ENCODE data around the gene ROBO4. TPM values are rescaled to one million over a fixed set of nuclear protein-coding genes. Genes with fewer than 3 reads are reported as not detected.

The ROBO4 gene
- total RNA-seq, 2 experiments from 2014 or later, result not detected

DNA sequence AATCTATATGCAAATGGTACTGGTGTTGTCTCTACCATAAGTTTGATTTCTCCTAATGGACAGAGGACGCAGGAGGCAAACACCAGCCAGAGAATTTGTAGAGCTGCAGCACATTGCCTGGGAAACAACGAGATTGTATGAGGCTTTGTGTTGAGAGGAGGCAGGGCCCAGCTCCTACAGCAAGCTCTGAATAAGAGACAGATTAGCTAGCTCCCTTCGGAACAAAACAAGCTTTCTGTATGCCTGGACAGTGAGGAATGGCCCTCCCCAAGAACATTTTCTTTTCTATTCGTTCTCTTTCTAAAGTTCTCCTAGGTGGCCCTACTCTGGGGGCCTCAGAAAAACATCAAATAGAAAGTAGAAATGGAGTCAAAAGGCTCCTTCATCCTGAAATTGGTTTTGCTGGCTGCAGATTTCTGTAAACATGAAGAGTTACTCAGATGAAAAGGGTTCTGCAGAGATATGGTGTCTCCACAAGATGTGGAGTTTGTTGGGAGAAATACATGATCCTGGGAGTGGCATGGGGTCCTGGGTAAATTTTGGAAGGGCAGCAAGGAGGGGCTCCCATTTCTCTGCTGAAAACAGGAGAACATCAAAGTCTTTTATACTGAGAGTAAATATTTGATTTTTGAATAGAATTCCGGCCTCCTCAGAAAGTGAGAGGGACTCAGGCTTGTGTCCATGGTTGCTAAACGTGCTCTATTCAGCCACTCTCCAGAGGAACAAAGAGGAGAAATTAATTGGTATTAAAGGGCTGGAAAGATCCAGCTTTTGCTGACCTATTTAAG is 45.0 kb upstream of the ROBO4 start:
- Histone ChIP-seq H3K9me2 (ENCODE audit: insufficient read depth, low read length) (no peaks in the 10 kb centered on the region), H3K36me3 (ENCODE audit: insufficient read depth, low read length) (no peaks in the 10 kb centered on the region), H3K79me2 (ENCODE audit: insufficient read depth, low read depth, low read length) (no peaks in the 10 kb centered on the region), H3K4me1 (ENCODE audit: insufficient read depth, low read length, poor library complexity, severe bottlenecking) (no peaks in the 10 kb centered on the region), H4K20me1 (ENCODE audit: insufficient read depth, low read length) (no peaks in the 10 kb centered on the region), H3K27ac (ENCODE audit: low read depth, low read length, poor library complexity, severe bottlenecking) (no peak overlapping the region), H3K9me3 (ENCODE audit: low read length) (no peaks in the 10 kb centered on the region), H3K4me3 (ENCODE audit: low read depth, low read length, poor library complexity, severe bottlenecking) (no peak overlapping the region), H2AFZ (ENCODE audit: low read length) (no peak overlapping the region), H3K4me2 (ENCODE audit: low read length) (no peak overlapping the region)
- no peak for DNase-seq (ENCODE audit: low spot score)
- ChIA-PET CTCF (ENCODE audit: unreplicated experiment) (no interaction called here), POLR2A (no interaction called here)
- intact Hi-C loops (cut with micrococcal nuclease; ENCODE audit: unreplicated experiment), result no loop called here
- BruUV-seq (replicated peaks), result no TSS peak
- no peak for TF ChIP-seq EZH2phosphoT487 (IDR thresholded peaks at IDR 0.05; ENCODE audit: borderline replicate concordance, low read depth, low read length)

DNA sequence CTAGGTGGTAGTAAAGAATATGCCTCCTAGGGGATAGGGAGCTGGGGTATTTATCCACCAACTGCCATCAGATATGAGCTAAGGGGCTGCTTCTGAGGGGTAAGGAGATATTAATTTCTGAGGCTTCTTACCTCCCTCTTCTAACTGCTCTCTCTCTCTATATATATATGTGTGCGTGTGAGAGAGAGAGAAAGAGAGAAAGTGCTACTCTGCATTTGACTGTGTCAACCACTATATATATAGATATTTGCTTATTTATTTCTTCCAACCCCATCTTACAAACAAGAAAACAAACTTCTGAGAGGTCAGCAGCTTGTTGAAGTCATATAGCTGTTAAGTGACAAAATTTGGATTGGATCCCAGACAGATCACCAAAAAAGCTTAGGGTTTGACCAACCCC is 44.0 kb upstream of the ROBO4 start:
- CTCF ChIA-PET (ENCODE audit: unreplicated experiment), result interaction anchor here (0.5 kb wide), 1 partner anchor 445 kb away, joined by 3 read pairs; no protein-coding TSS in a partner anchor
- Histone ChIP-seq H3K4me1 (ENCODE audit: insufficient read depth, low read length, poor library complexity, severe bottlenecking) (no peaks in the 10 kb centered on the region), H3K27ac (ENCODE audit: low read depth, low read length, poor library complexity, severe bottlenecking) (no peak overlapping the region), H3K9me3 (ENCODE audit: low read length) (no peaks in the 10 kb centered on the region), H3K79me2 (ENCODE audit: insufficient read depth, low read depth, low read length) (no peaks in the 10 kb centered on the region), H3K4me2 (ENCODE audit: low read length) (no peak overlapping the region), H3K4me3 (ENCODE audit: low read depth, low read length, poor library complexity, severe bottlenecking) (no peak overlapping the region), H4K20me1 (ENCODE audit: insufficient read depth, low read length) (no peaks in the 10 kb centered on the region), H3K36me3 (ENCODE audit: insufficient read depth, low read length) (no peaks in the 10 kb centered on the region), H3K9me2 (ENCODE audit: insufficient read depth, low read length) (no peaks in the 10 kb centered on the region), H2AFZ (ENCODE audit: low read length) (no peak overlapping the region)
- POLR2A ChIA-PET, result interaction anchor here (0.5 kb wide), 1 partner anchor 294 kb away, joined by 6 read pairs; no protein-coding TSS in a partner anchor
- TF ChIP-seq EZH2phosphoT487 (IDR thresholded peaks at IDR 0.05; ENCODE audit: borderline replicate concordance, low read depth, low read length), result no peak
- TF ChIP-seq, protein P1, sequence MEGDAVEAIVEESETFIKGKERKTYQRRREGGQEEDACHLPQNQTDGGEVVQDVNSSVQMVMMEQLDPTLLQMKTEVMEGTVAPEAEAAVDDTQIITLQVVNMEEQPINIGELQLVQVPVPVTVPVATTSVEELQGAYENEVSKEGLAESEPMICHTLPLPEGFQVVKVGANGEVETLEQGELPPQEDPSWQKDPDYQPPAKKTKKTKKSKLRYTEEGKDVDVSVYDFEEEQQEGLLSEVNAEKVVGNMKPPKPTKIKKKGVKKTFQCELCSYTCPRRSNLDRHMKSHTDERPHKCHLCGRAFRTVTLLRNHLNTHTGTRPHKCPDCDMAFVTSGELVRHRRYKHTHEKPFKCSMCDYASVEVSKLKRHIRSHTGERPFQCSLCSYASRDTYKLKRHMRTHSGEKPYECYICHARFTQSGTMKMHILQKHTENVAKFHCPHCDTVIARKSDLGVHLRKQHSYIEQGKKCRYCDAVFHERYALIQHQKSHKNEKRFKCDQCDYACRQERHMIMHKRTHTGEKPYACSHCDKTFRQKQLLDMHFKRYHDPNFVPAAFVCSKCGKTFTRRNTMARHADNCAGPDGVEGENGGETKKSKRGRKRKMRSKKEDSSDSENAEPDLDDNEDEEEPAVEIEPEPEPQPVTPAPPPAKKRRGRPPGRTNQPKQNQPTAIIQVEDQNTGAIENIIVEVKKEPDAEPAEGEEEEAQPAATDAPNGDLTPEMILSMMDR (conservative IDR thresholded peaks at IDR 0.05; ENCODE audit: low read length), result no peak
- no peak for DNase-seq (ENCODE audit: low spot score)
- no TSS peak for BruUV-seq (replicated peaks)
- intact Hi-C loops (cut with micrococcal nuclease; ENCODE audit: unreplicated experiment), result no loop called here

GRCh38 chr11:124938970-124939369 is 41.3 kb upstream of the ROBO4 start:
- ChIA-PET POLR2A (interaction anchor here (1.1 kb wide), 1 partner anchor 230 kb away, joined by 4 read pairs; no protein-coding TSS in a partner anchor), CTCF (ENCODE audit: unreplicated experiment) (no interaction called here)
- no peak overlapping the region for H3K27ac ChIP-seq (ENCODE audit: low read depth, low read length, poor library complexity, severe bottlenecking)
- no peaks in the 10 kb centered on the region for H3K9me2 ChIP-seq (ENCODE audit: insufficient read depth, low read length)
- BruUV-seq (replicated peaks), result no TSS peak
- H2AFZ ChIP-seq (ENCODE audit: low read length), result no peak overlapping the region
- no peaks in the 10 kb centered on the region for H4K20me1 ChIP-seq (ENCODE audit: insufficient read depth, low read length)
- intact Hi-C loops (cut with micrococcal nuclease; ENCODE audit: unreplicated experiment), result no loop called here
- no peak for DNase-seq (ENCODE audit: low spot score)
- H3K36me3 ChIP-seq (ENCODE audit: insufficient read depth, low read length), result no peaks in the 10 kb centered on the region
- H3K4me1 ChIP-seq (ENCODE audit: insufficient read depth, low read length, poor library complexity, severe bottlenecking), result no peaks in the 10 kb centered on the region
- no peak overlapping the region for H3K4me3 ChIP-seq (ENCODE audit: low read depth, low read length, poor library complexity, severe bottlenecking)
- H3K9me3 ChIP-seq (ENCODE audit: low read length), result no peaks in the 10 kb centered on the region
- no peak overlapping the region for H3K4me2 ChIP-seq (ENCODE audit: low read length)
- TF ChIP-seq, protein P1 (conservative IDR thresholded peaks at IDR 0.05; ENCODE audit: low read length), result no peak
- no peak for TF ChIP-seq EZH2phosphoT487 (IDR thresholded peaks at IDR 0.05; ENCODE audit: borderline replicate concordance, low read depth, low read length)
- H3K79me2 ChIP-seq (ENCODE audit: insufficient read depth, low read depth, low read length), result no peaks in the 10 kb centered on the region

Data from OCI-LY7 (cell line).